ENCODE results near the gene KDM1A.

The KDM1A gene

GRCh38 chr1:23125489-23125888 is 106.2 kb downstream of the KDM1A start:
- TF ChIP-seq CTCF (conservative IDR thresholded peaks at IDR 0.05; ENCODE audit: low read depth, low read length): no peak
- H3K4me3 ChIP-seq (ENCODE audit: low read depth, low read length): no peak overlapping the region
- DNase-seq (ENCODE audit: low read depth): no peak

GRCh38 chr1:23126200-23126599 is 106.9 kb downstream of the KDM1A start:
- no peak for DNase-seq (ENCODE audit: low read depth)
- no peak for TF ChIP-seq CTCF (conservative IDR thresholded peaks at IDR 0.05; ENCODE audit: low read depth, low read length)
- no peak overlapping the region for H3K4me3 ChIP-seq (ENCODE audit: low read depth, low read length)

GRCh38 chr1:23126801-23127200 is 107.5 kb downstream of the KDM1A start:
- peak; percentile 85 for DNase-seq (ENCODE audit: low read depth)
- no peak overlapping the region for H3K4me3 ChIP-seq (ENCODE audit: low read depth, low read length)
- TF ChIP-seq CTCF (conservative IDR thresholded peaks at IDR 0.05; ENCODE audit: low read depth, low read length): no peak

- no peak overlapping the region for H3K4me3 ChIP-seq (ENCODE audit: low read depth, low read length)
- DNase-seq (ENCODE audit: low read depth): no peak
- no peak for TF ChIP-seq CTCF (conservative IDR thresholded peaks at IDR 0.05; ENCODE audit: low read depth, low read length)
These were observed 110.6 kb downstream of the KDM1A start for GRCh38 chr1:23129846-23130245.

- TF ChIP-seq CTCF (conservative IDR thresholded peaks at IDR 0.05; ENCODE audit: low read depth, low read length): no peak
- H3K4me3 ChIP-seq (ENCODE audit: low read depth, low read length): no peak overlapping the region
- no peak for DNase-seq (ENCODE audit: low read depth)
These were observed 112.8 kb downstream of the KDM1A start for GRCh38 chr1:23132033-23132432.

Measured in choroid plexus epithelial cell (primary cell).